Sigmoid colon (tissue), 7 donors: ENCODE data around the gene HSD17B12. TPM values are rescaled to one million over a fixed set of nuclear protein-coding genes. Genes with fewer than 3 reads are reported as not detected.

Source experiments
- DNase-seq: peaks from one replicate; pipeline ENCODE4 v3.0.0-alpha.2; 2019
- H3K27ac ChIP-seq, 4 donors: fragments of 200-600 bp; sonication (generic); one replicate each; pipeline ENCODE4 v1.5.1; 2016 to 2019; ENCODE audit warnings: mild to moderate bottlenecking in 1 of 4
- H3K27me3 ChIP-seq, 3 donors: fragments of 200-600 bp; sonication (generic); one replicate each; pipeline ENCODE4 v1.5.1; 2019; ENCODE audit warnings: mild to moderate bottlenecking in 1 of 3
- H3K36me3 ChIP-seq, 4 donors: fragments of 200-600 bp; sonication (generic); one replicate each; pipeline ENCODE4 v1.5.1; 2016 to 2019
- H3K4me1 ChIP-seq, 4 donors: fragments of 200-600 bp; sonication (generic); one replicate each; pipeline ENCODE4 v1.5.1; 2017 to 2019
- H3K4me3 ChIP-seq, 4 donors: fragments of 200-600 bp; sonication (generic); one replicate each; pipeline ENCODE4 v1.5.1; 2017 to 2019; ENCODE audit warnings: mild to moderate bottlenecking in 2 of 4, moderate library complexity in 1 of 4
- H3K9me3 ChIP-seq, 4 donors: fragments of 200-600 bp in 3 of 4; sonication (generic) in 3 of 4; one replicate each; pipeline versions ENCODE4 v1.5.1 to v1.6.1; 2013 to 2019
- CTCF ChIP-seq, 4 experiments: fragments of 450-650 bp in 3 of 4; fragments of 200-600 bp in 1 of 4; IDR thresholded peaks; one replicate each; pipeline ENCODE4 v1.5.1; 2016 to 2019; ENCODE audit warnings: antibody characterized with exemption in 4 of 4, mild to moderate bottlenecking in 3 of 4, moderate library complexity in 2 of 4
- EP300 ChIP-seq, 4 donors: sonication (generic); formaldehyde crosslinking; IDR thresholded peaks; one replicate each; pipeline ENCODE4 v1.6.1; 2017; ENCODE audit warnings: antibody characterized with exemption in 4 of 4
- POLR2A ChIP-seq, 2 donors: fragments of 450-650 bp; IDR thresholded peaks; one replicate each; pipeline ENCODE4 v1.6.1; 2016; ENCODE audit warnings: antibody characterized with exemption in 2 of 2, mild to moderate bottlenecking in 2 of 2, moderate library complexity in 2 of 2
- POLR2AphosphoS5 ChIP-seq, 4 donors: sonication (generic); formaldehyde crosslinking; IDR thresholded peaks; one replicate each; pipeline ENCODE4 v1.6.1; 2017; ENCODE audit warnings: antibody characterized with exemption in 4 of 4
- WGBS, 2 donors: extraction: QIAGEN DNeasy Blood & Tissue Kit; methylation state at CpG; one replicate each; pipeline ENCODE4 v1.1.7; 2013; 5-methylcytosine and 5-hydroxymethylcytosine counted together
- intact Hi-C: fragments of 100-400 bp; cut with DNase I; formaldehyde crosslinking; loops from one replicate; pipeline ENCODE4 v1.15.1; 2023
- polyA plus RNA-seq, 3 donors: library from polyadenylated mRNA; stranded (reverse); fragments of 200-250 nt; gene quantifications; one replicate each; pipeline ENCODE4 v1.2.3, GENCODE V29; 2013
- total RNA-seq, 4 donors: library from RNA; depleted of rRNA; stranded (reverse); fragments of >200 nt; gene quantifications; one replicate each; pipeline ENCODE4 v1.1.0, GENCODE V29; 2016
- donor health status: healthy with polysubstance abuse.
- donor health status: Bipolar disorder and iron deficiency.
- donor health status: healthy.

Gene HSD17B12
- total and polyA plus RNA-seq, 7 donors, result 21.6 to 53.4 (median 34.9) TPM

GRCh38 chr11:43861141-43861540 is 180.6 kb downstream of the HSD17B12 start:
- Histone ChIP-seq H3K9me3 (no peaks in the 10 kb centered on the region), H3K27ac (no peak overlapping the region), H3K4me3 (no peak overlapping the region), H3K4me1 (no peaks in the 10 kb centered on the region), H3K36me3 (peaks cover 0 to 5% (median 0%) of the 10 kb centered on the region in 4 donors), H3K27me3 (no peaks in the 10 kb centered on the region)
- TF ChIP-seq POLR2AphosphoS5 (IDR thresholded peaks at IDR 0.05), result no peak
- TF ChIP-seq EP300 (IDR thresholded peaks at IDR 0.05), result no peak
- no peak for TF ChIP-seq POLR2A (IDR thresholded peaks at IDR 0.05)
- no peak for TF ChIP-seq CTCF (IDR thresholded peaks at IDR 0.05)
- intact Hi-C loops, result no loop called here
- no peak for DNase-seq
- WGBS, 2 donors, result 72 to 83% methylated on average over 2 of the region's 2 CpGs

- WGBS, 2 donors, result 80 to 89% methylated on average over 2 of the region's 2 CpGs
- TF ChIP-seq POLR2AphosphoS5 (IDR thresholded peaks at IDR 0.05), result no peak
- TF ChIP-seq EP300 (IDR thresholded peaks at IDR 0.05), result no peak
- TF ChIP-seq POLR2A (IDR thresholded peaks at IDR 0.05), result no peak
- TF ChIP-seq CTCF (IDR thresholded peaks at IDR 0.05), result no peak
- no peaks in the 10 kb centered on the region for H3K4me1 ChIP-seq
- no peaks in the 10 kb centered on the region for H3K9me3 ChIP-seq
- intact Hi-C loops, result no loop called here
- no peak for DNase-seq
- no peak overlapping the region for H3K27ac ChIP-seq
- no peaks in the 10 kb centered on the region for H3K36me3 ChIP-seq
- no peak overlapping the region for H3K4me3 ChIP-seq
- H3K27me3 ChIP-seq, result peaks cover 0 to 17% (median 0%) of the 10 kb centered on the region in 3 donors
Measured at GRCh38 chr11:43866520-43866919, 186.0 kb downstream of the HSD17B12 start.

- H3K36me3 ChIP-seq, result no peaks in the 10 kb centered on the region
- TF ChIP-seq POLR2AphosphoS5 (IDR thresholded peaks at IDR 0.05) (no peak), EP300 (IDR thresholded peaks at IDR 0.05) (no peak)
- DNase-seq, result no peak
- no peak overlapping the region for H3K4me3 ChIP-seq
- peaks cover 0 to 20% (median 0%) of the 10 kb centered on the region in 3 donors for H3K27me3 ChIP-seq
- no peak overlapping the region for H3K27ac ChIP-seq
- no peaks in the 10 kb centered on the region for H3K4me1 ChIP-seq
- intact Hi-C loops, result no loop called here
- no peaks in the 10 kb centered on the region for H3K9me3 ChIP-seq
Measured at GRCh38 chr11:43866969-43867368, 186.4 kb downstream of the HSD17B12 start.

GRCh38 chr11:43868852-43869567 is 188.5 kb downstream of the HSD17B12 start:
- H3K9me3 ChIP-seq, result no peaks in the 10 kb centered on the region
- no peak for DNase-seq
- peaks cover 0 to 36% (median 0%) of the 10 kb centered on the region in 3 donors for H3K27me3 ChIP-seq
- H3K36me3 ChIP-seq, result no peaks in the 10 kb centered on the region
- no peak overlapping the region for H3K4me3 ChIP-seq
- no peaks in the 10 kb centered on the region for H3K4me1 ChIP-seq
- intact Hi-C loops, result no loop called here
- WGBS, 2 donors, result 2 to 6% methylated on average over 5 of the region's 5 CpGs
- H3K27ac ChIP-seq, result no peak overlapping the region
- TF ChIP-seq POLR2A (IDR thresholded peaks at IDR 0.05), result no peak
- no peak for TF ChIP-seq CTCF (IDR thresholded peaks at IDR 0.05)
- TF ChIP-seq EP300 (IDR thresholded peaks at IDR 0.05), result no peak
- TF ChIP-seq POLR2AphosphoS5 (IDR thresholded peaks at IDR 0.05), result no peak

- no peak for TF ChIP-seq POLR2A (IDR thresholded peaks at IDR 0.05)
- no peak for TF ChIP-seq CTCF (IDR thresholded peaks at IDR 0.05)
- TF ChIP-seq POLR2AphosphoS5 (IDR thresholded peaks at IDR 0.05), result no peak
- no peak for TF ChIP-seq EP300 (IDR thresholded peaks at IDR 0.05)
- peaks cover 0 to 47% (median 10%) of the 10 kb centered on the region in 3 donors for H3K27me3 ChIP-seq
- 84 to 92% methylated on average over 2 of the region's 2 CpGs for WGBS, 2 donors
- H3K27ac ChIP-seq, result no peak overlapping the region
- intact Hi-C loops, result no loop called here
- no peak for DNase-seq
- no peaks in the 10 kb centered on the region for H3K9me3 ChIP-seq
- no peaks in the 10 kb centered on the region for H3K4me1 ChIP-seq
- no peaks in the 10 kb centered on the region for H3K36me3 ChIP-seq
- no peak overlapping the region for H3K4me3 ChIP-seq
Measured at GRCh38 chr11:43871051-43871450, 190.5 kb downstream of the HSD17B12 start.
